IMR-90 (cell line): Measurements from ENCODE around the gene TP73. TPM values are rescaled to one million over a fixed set of nuclear protein-coding genes. Genes with fewer than 3 reads are reported as not detected.

Experiments
- ATAC-seq: fragments of 200-7000 bp; cut with Tn5 transposase; 2 replicates; pipeline ENCODE4 v1.9.1; 2020; ENCODE audit warnings: low read depth, mild to moderate bottlenecking, moderate library complexity
- BruUV-seq: library from RNA; stranded (reverse); fragments of 400-500 nt; replicated peaks from 2 replicates; lab custom pipeline; 2021; lab: Mats Ljungman, UMichigan
- CTCF ChIA-PET: fragments of 300-600 bp; formaldehyde crosslinking; extraction: SDS; loops from one replicate; lab custom pipeline; 2021; ENCODE audit warnings: antibody characterized with exemption; lab: Yijun Ruan, JAX
- POLR2A ChIA-PET: fragments of 300-600 bp; sonication (Branson Sonifier 250); formaldehyde crosslinking; loops from one replicate; lab custom pipeline; 2022; ENCODE audit warnings: antibody characterized with exemption; ENCODE audit not compliant: unreplicated experiment; lab: Charles Lee
- DNase-seq: peaks from one replicate; pipeline ENCODE4 v3.0.0; 2013
- H2AFZ ChIP-seq: replicated peaks from 2 replicates; pipeline ENCODE3; 2013; ENCODE audit warnings: low read length, mild to moderate bottlenecking; ENCODE audit not compliant: poor library complexity
- H2AK5ac ChIP-seq: 2 replicates; pipeline ENCODE4 v1.6.1; 2013; ENCODE audit warnings: low read depth, low read length, inconsistent platforms
- H2AK9ac ChIP-seq: replicated peaks from 2 replicates; pipeline ENCODE3; 2013; ENCODE audit warnings: mild to moderate bottlenecking, low read depth, low read length, moderate library complexity; ENCODE audit not compliant: poor library complexity
- H2BK120ac ChIP-seq: 2 replicates; pipeline ENCODE4 v1.6.1; 2013; ENCODE audit warnings: low read depth, low read length, inconsistent platforms
- H2BK15ac ChIP-seq: 3 replicates; pipeline ENCODE4 v1.6.1; 2013; ENCODE audit warnings: low read depth, low read length, inconsistent platforms
- H2BK20ac ChIP-seq: 2 replicates; pipeline ENCODE4 v1.6.1; 2013; ENCODE audit warnings: low read depth, mild to moderate bottlenecking, inconsistent platforms, low read length, moderate library complexity
- H2BK5ac ChIP-seq: 2 replicates; pipeline ENCODE4 v1.6.1; 2013; ENCODE audit warnings: mild to moderate bottlenecking, low read depth, low read length, inconsistent platforms; ENCODE audit not compliant: poor library complexity, severe bottlenecking
- H3K14ac ChIP-seq: replicated peaks from 2 replicates; pipeline ENCODE4 v1.6.1; 2013; ENCODE audit warnings: low read depth, low read length, inconsistent platforms
- H3K18ac ChIP-seq: 2 replicates; pipeline ENCODE4 v1.6.1; 2013; ENCODE audit warnings: low read depth, low read length, control low read depth
- H3K23ac ChIP-seq: 2 replicates; pipeline ENCODE4 v1.6.1; 2013; ENCODE audit warnings: low read depth, low read length, inconsistent platforms
- H3K27ac ChIP-seq: 2 replicates; pipeline ENCODE4 v1.5.1; 2013; ENCODE audit warnings: mild to moderate bottlenecking, control low read depth, low read length; ENCODE audit not compliant: insufficient read depth
- H3K27me3 ChIP-seq: 2 replicates; pipeline ENCODE4 v1.6.1; 2013; ENCODE audit warnings: low read length; ENCODE audit not compliant: control insufficient read depth, insufficient read depth
- H3K36me3 ChIP-seq: 2 replicates; pipeline ENCODE4 v1.6.1; 2013; ENCODE audit warnings: low read length, mixed read lengths; ENCODE audit not compliant: control insufficient read depth, insufficient read depth
- H3K4ac ChIP-seq: 2 replicates; pipeline ENCODE4 v1.6.1; 2013; ENCODE audit warnings: low read depth, low read length, inconsistent platforms
- H3K4me1 ChIP-seq: 2 replicates; pipeline ENCODE4 v1.6.1; 2013; ENCODE audit warnings: low read length, mixed read lengths; ENCODE audit not compliant: control insufficient read depth, insufficient read depth
- H3K4me2 ChIP-seq: 2 replicates; pipeline ENCODE4 v1.6.1; 2013; ENCODE audit warnings: low read depth, mild to moderate bottlenecking, control low read depth, low read length, moderate library complexity
- H3K4me3 ChIP-seq: 2 replicates; pipeline ENCODE4 v1.5.1; 2013; ENCODE audit warnings: low read depth, mild to moderate bottlenecking, control low read depth, low read length, moderate library complexity; ENCODE audit not compliant: insufficient read depth
- H3K56ac ChIP-seq: 2 replicates; pipeline ENCODE4 v1.6.1; 2013; ENCODE audit warnings: low read length, inconsistent platforms; ENCODE audit not compliant: insufficient read depth; ENCODE audit errors: extremely low read depth
- H3K79me1 ChIP-seq, 2 experiments: 2 replicates each; pipeline ENCODE4 v1.6.1; 2013; ENCODE audit warnings: low read length in 2 of 2, inconsistent platforms in 1 of 2, low read depth in 1 of 2
- H3K9ac ChIP-seq: 2 replicates; pipeline ENCODE4 v1.6.1; 2013; ENCODE audit warnings: low read depth, low read length, control low read depth
- H3K9me1 ChIP-seq: 2 replicates; pipeline ENCODE4 v1.6.1; 2013; ENCODE audit warnings: low read length, inconsistent platforms; ENCODE audit not compliant: insufficient read depth
- H3K9me3 ChIP-seq: 2 replicates; pipeline ENCODE4 v1.6.1; 2013; ENCODE audit warnings: low read length; ENCODE audit not compliant: control insufficient read depth, insufficient read depth
- H4K20me1 ChIP-seq: 2 replicates; pipeline ENCODE4 v1.6.1; 2013; ENCODE audit warnings: low read length, inconsistent platforms; ENCODE audit not compliant: insufficient read depth
- H4K5ac ChIP-seq: 2 replicates; pipeline ENCODE4 v1.6.1; 2013; ENCODE audit warnings: mild to moderate bottlenecking, low read depth, low read length, control low read depth
- H4K8ac ChIP-seq, 2 experiments: 2 replicates each; pipeline ENCODE4 v1.6.1; 2013; ENCODE audit warnings: low read depth in 2 of 2, low read length in 2 of 2, control low read depth in 1 of 2, inconsistent platforms in 1 of 2
- H4K91ac ChIP-seq: 2 replicates; pipeline ENCODE4 v1.6.1; 2013; ENCODE audit warnings: low read depth, low read length, inconsistent platforms; ENCODE audit not compliant: insufficient read depth
- NFE2L2 ChIP-seq: fragments of 150-350 bp; IDR thresholded peaks from 2 replicates; pipeline ENCODE4 v1.6.1; 2016; ENCODE audit warnings: low read depth, mild to moderate bottlenecking, low read length
- POLR2A ChIP-seq: IDR thresholded peaks from 2 replicates; pipeline ENCODE4 v1.6.1; 2012; ENCODE audit warnings: mild to moderate bottlenecking, low read depth, low read length
- RFX5 ChIP-seq: IDR thresholded peaks from 2 replicates; pipeline ENCODE4 v1.8.0; 2012; ENCODE audit warnings: low read depth, mild to moderate bottlenecking, low read length, moderate library complexity
- WGBS, 2 experiments: methylation state at CpG; one replicate each; pipeline versions ENCODE4 v1.1.5 to v1.1.7; 2013; ENCODE audit warnings: missing lambda C conversion rate in 2 of 2; ENCODE audit not compliant: insufficient read length in 1 of 2; ENCODE audit errors: extremely low coverage in 2 of 2; 5-methylcytosine and 5-hydroxymethylcytosine counted together
- dilution Hi-C: fragments of 300-500 bp; cut with HindIII; formaldehyde crosslinking; loops from one replicate; pipeline ENCODE4 v1.14.3; 2018; ENCODE audit warnings: low sequenced_read_pairs; ENCODE audit not compliant: unreplicated experiment
- in situ Hi-C: fragments of 300-500 bp; cut with MboI; formaldehyde crosslinking; loops from 3 replicates; pipeline ENCODE4 v1.14.3; 2019; ENCODE audit warnings: low sequenced_read_pairs, inconsistent platforms, mixed read lengths
- intact Hi-C: fragments of 100-400 bp; cut with micrococcal nuclease; formaldehyde crosslinking; loops from 2 replicates; pipeline ENCODE4 v1.10.0; 2022
- polyA plus RNA-seq, 3 experiments: library from polyadenylated mRNA; depleted of rRNA; stranded (reverse); fragments of >200 nt; gene quantifications; 2 replicates each; pipeline ENCODE4 v1.2.3, GENCODE V29; 2012; ENCODE audit warnings: low replicate concordance in 1 of 3
- total RNA-seq: library from RNA; depleted of rRNA; stranded (reverse); fragments of >200 nt; gene quantifications from 2 replicates; pipeline ENCODE4 v1.2.3, GENCODE V29; 2012
- TF ChIP-seq, protein P1 (sequence below): fragments of 150-350 bp; IDR thresholded peaks from 2 replicates; pipeline ENCODE4 v1.6.1; 2016; ENCODE audit warnings: low read depth, mild to moderate bottlenecking, low read length, moderate library complexity, borderline replicate concordance

Gene TP73
- total and polyA plus RNA-seq, 2 of the 4 experiments (the other 2 are of a cell fraction), result not detected

DNA sequence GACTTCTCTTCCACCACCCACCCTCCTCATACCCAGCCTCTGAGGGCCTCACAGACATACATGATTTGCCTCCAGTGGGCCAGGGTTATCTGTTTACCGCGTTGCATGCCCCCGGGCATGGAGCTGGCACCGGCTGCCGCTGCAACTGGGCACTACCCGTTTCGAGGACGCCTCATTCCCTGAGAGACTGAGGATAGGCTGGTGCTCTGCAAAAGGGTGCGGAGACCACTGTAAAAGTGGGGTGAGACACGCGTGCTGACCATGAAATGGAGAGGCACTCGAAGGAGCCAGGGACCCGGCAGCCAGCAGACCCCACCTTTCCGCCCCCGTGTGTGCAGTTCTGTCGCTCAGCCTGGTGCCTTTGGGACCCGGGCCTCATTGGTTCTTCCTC is 20.6 kb downstream of the TP73 start:
- no peak overlapping the region for H2BK15ac ChIP-seq
- H3K9ac ChIP-seq, result no peak overlapping the region
- BruUV-seq, result no TSS peak
- no peak overlapping the region for H2BK120ac ChIP-seq
- H2BK20ac ChIP-seq, result no peak overlapping the region
- no peaks in the 10 kb centered on the region for H3K36me3 ChIP-seq
- no peaks in the 10 kb centered on the region for H4K20me1 ChIP-seq
- ChIA-PET CTCF (no interaction called here), POLR2A (no interaction called here)
- H3K9me3 ChIP-seq, result no peaks in the 10 kb centered on the region
- no peak overlapping the region for H3K14ac ChIP-seq
- in situ Hi-C loops, result no loop called here
- H4K5ac ChIP-seq, result no peak overlapping the region
- no peak overlapping the region for H3K4ac ChIP-seq
- no peaks in the 10 kb centered on the region for H3K79me1 ChIP-seq
- no peak overlapping the region for H4K8ac ChIP-seq
- intact Hi-C loops, result no loop called here
- H3K56ac ChIP-seq, result no peak overlapping the region
- H3K9me1 ChIP-seq, result no peaks in the 10 kb centered on the region
- no peak overlapping the region for H2AK5ac ChIP-seq
- DNase-seq (no peak), ATAC-seq (no peak)
- dilution Hi-C loops, result no loop called here
- H2AK9ac ChIP-seq, result no peak overlapping the region
- H3K4me1 ChIP-seq, result no peaks in the 10 kb centered on the region
- no peak overlapping the region for H3K4me3 ChIP-seq
- no peak overlapping the region for H3K4me2 ChIP-seq
- TF ChIP-seq RFX5, result no peak
- no peak for TF ChIP-seq NFE2L2
- TF ChIP-seq, protein P1, sequence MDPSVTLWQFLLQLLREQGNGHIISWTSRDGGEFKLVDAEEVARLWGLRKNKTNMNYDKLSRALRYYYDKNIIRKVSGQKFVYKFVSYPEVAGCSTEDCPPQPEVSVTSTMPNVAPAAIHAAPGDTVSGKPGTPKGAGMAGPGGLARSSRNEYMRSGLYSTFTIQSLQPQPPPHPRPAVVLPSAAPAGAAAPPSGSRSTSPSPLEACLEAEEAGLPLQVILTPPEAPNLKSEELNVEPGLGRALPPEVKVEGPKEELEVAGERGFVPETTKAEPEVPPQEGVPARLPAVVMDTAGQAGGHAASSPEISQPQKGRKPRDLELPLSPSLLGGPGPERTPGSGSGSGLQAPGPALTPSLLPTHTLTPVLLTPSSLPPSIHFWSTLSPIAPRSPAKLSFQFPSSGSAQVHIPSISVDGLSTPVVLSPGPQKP, result no peak
- no peak for TF ChIP-seq POLR2A
- H4K91ac ChIP-seq, result no peak overlapping the region
- no peak overlapping the region for H2BK5ac ChIP-seq
- H2AFZ ChIP-seq, result peak overlapping the region; percentile 32
- H3K27ac ChIP-seq, result no peak overlapping the region
- H3K23ac ChIP-seq, result no peak overlapping the region
- H3K27me3 ChIP-seq, result peaks cover 23% of the 10 kb centered on the region; the same call in 1 of the 2 replicates
- no peak overlapping the region for H3K18ac ChIP-seq
- 61% methylated on average over 4 of the region's 17 CpGs; no CpG with 5 or more reads in 1 of the 2 experiments for WGBS, 2 experiments
